ENCODE data around the gene DPYSL5. TPM values are rescaled to one million over a fixed set of nuclear protein-coding genes. Genes with fewer than 3 reads are reported as not detected.

DPYSL5 gene
- total RNA-seq, 2 experiments from 2014 or later = not detected

GRCh38 chr2:26980971-26981370, 133.0 kb downstream of the DPYSL5 start:
- no peak overlapping the region for H3K27ac ChIP-seq (ENCODE audit: low read depth in 1 of 2, low read length in 2 of 2)
- ATAC-seq (ENCODE audit: poor library complexity) = no peak
- POLR2A ChIA-PET = no interaction called here
- Mint-ChIP-seq H3K27ac (no peak overlapping the region), H3K36me3 (ENCODE audit: low read depth) (no peaks in the 10 kb centered on the region), H3K9me3 (no peaks in the 10 kb centered on the region), H3K4me3 (no peak overlapping the region), H3K27me3 (no peaks in the 10 kb centered on the region), H3K4me1 (ENCODE audit: low read depth) (no peaks in the 10 kb centered on the region)
- intact Hi-C loops (cut with DNase I, micrococcal nuclease) = no loop called here
- no peak for TF ChIP-seq CTCF (IDR thresholded peaks at IDR 0.05)
- H3K4me1 ChIP-seq (ENCODE audit: insufficient read depth, low read length) = no peaks in the 10 kb centered on the region
- H3K9me3 ChIP-seq (ENCODE audit: control insufficient read depth in 1 of 2, insufficient read depth in 1 of 2, low read length in 2 of 2) = no peaks in the 10 kb centered on the region
- H3K36me3 ChIP-seq (ENCODE audit: insufficient read depth, low read length) = no peaks in the 10 kb centered on the region
- H3K27me3 ChIP-seq (ENCODE audit: control insufficient read depth in 1 of 2, insufficient read depth in 2 of 2, low read length in 2 of 2) = no peaks in the 10 kb centered on the region
- DNase-seq = no peak
- H3K4me3 ChIP-seq (ENCODE audit: low read length) = no peak overlapping the region
- CTCF ChIA-PET = no interaction called here

GRCh38 chr2:26982102-26982742, 134.3 kb downstream of the DPYSL5 start:
- Mint-ChIP-seq H3K4me1 (ENCODE audit: low read depth) (no peaks in the 10 kb centered on the region), H3K4me3 (no peak overlapping the region), H3K27me3 (no peaks in the 10 kb centered on the region), H3K36me3 (ENCODE audit: low read depth) (no peaks in the 10 kb centered on the region), H3K27ac (no peak overlapping the region), H3K9me3 (no peaks in the 10 kb centered on the region)
- intact Hi-C loops (cut with DNase I, micrococcal nuclease) = no loop called here
- POLR2A ChIA-PET = no interaction called here
- Histone ChIP-seq H3K4me1 (ENCODE audit: insufficient read depth, low read length) (no peaks in the 10 kb centered on the region), H3K4me3 (ENCODE audit: low read length) (no peak overlapping the region), H3K27me3 (ENCODE audit: control insufficient read depth in 1 of 2, insufficient read depth in 2 of 2, low read length in 2 of 2) (no peaks in the 10 kb centered on the region), H3K9me3 (ENCODE audit: control insufficient read depth in 1 of 2, insufficient read depth in 1 of 2, low read length in 2 of 2) (no peaks in the 10 kb centered on the region), H3K27ac (ENCODE audit: low read depth in 1 of 2, low read length in 2 of 2) (no peak overlapping the region), H3K36me3 (ENCODE audit: insufficient read depth, low read length) (no peaks in the 10 kb centered on the region)
- TF ChIP-seq CTCF (IDR thresholded peaks at IDR 0.05) = peak; percentile 20
- peak in 6 of 14 experiments; percentile 6 to 52 (median 9) for DNase-seq
- CTCF ChIA-PET = interaction anchor here (0.8 to 1.8 kb wide), 5 partner anchors 12 to 188 kb away, joined by 3 to 10 read pairs (median 4); partner anchors contain the start of gene OST4
- peak; percentile 80 for ATAC-seq (ENCODE audit: poor library complexity)

- POLR2A ChIA-PET = no interaction called here
- no peak for DNase-seq
- CTCF ChIA-PET = interaction anchor here (0.6 to 1.8 kb wide), 2 partner anchors 11 to 114 kb away, joined by 3 to 10 read pairs; no protein-coding TSS in a partner anchor
- H3K9me3 ChIP-seq (ENCODE audit: control insufficient read depth in 1 of 2, insufficient read depth in 1 of 2, low read length in 2 of 2) = no peaks in the 10 kb centered on the region
- Mint-ChIP-seq H3K36me3 (ENCODE audit: low read depth) (no peaks in the 10 kb centered on the region), H3K4me3 (no peak overlapping the region), H3K27ac (no peak overlapping the region), H3K4me1 (ENCODE audit: low read depth) (no peaks in the 10 kb centered on the region), H3K9me3 (no peaks in the 10 kb centered on the region), H3K27me3 (no peaks in the 10 kb centered on the region)
- TF ChIP-seq CTCF (IDR thresholded peaks at IDR 0.05) = no peak
- H3K27ac ChIP-seq (ENCODE audit: low read depth in 1 of 2, low read length in 2 of 2) = no peak overlapping the region
- no peak overlapping the region for H3K4me3 ChIP-seq (ENCODE audit: low read length)
- ATAC-seq (ENCODE audit: poor library complexity) = no peak
- H3K4me1 ChIP-seq (ENCODE audit: insufficient read depth, low read length) = no peaks in the 10 kb centered on the region
- no peaks in the 10 kb centered on the region for H3K27me3 ChIP-seq (ENCODE audit: control insufficient read depth in 1 of 2, insufficient read depth in 2 of 2, low read length in 2 of 2)
- intact Hi-C loops (cut with DNase I, micrococcal nuclease) = no loop called here
- H3K36me3 ChIP-seq (ENCODE audit: insufficient read depth, low read length) = no peaks in the 10 kb centered on the region
Measured at GRCh38 chr2:26983746-26984145, 135.8 kb downstream of the DPYSL5 start.
